ENCODE measurements around the gene MICU1. TPM values are rescaled to one million over a fixed set of nuclear protein-coding genes. Genes with fewer than 3 reads are reported as not detected.

Gene MICU1, protein sequence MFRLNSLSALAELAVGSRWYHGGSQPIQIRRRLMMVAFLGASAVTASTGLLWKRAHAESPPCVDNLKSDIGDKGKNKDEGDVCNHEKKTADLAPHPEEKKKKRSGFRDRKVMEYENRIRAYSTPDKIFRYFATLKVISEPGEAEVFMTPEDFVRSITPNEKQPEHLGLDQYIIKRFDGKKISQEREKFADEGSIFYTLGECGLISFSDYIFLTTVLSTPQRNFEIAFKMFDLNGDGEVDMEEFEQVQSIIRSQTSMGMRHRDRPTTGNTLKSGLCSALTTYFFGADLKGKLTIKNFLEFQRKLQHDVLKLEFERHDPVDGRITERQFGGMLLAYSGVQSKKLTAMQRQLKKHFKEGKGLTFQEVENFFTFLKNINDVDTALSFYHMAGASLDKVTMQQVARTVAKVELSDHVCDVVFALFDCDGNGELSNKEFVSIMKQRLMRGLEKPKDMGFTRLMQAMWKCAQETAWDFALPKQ
- total RNA-seq (2022; extraction: Qiagen RNA extraction; ENCODE audit: low read depth): 53.5 to 62.3 TPM (median 54.7 TPM) in 5 replicates

DNA sequence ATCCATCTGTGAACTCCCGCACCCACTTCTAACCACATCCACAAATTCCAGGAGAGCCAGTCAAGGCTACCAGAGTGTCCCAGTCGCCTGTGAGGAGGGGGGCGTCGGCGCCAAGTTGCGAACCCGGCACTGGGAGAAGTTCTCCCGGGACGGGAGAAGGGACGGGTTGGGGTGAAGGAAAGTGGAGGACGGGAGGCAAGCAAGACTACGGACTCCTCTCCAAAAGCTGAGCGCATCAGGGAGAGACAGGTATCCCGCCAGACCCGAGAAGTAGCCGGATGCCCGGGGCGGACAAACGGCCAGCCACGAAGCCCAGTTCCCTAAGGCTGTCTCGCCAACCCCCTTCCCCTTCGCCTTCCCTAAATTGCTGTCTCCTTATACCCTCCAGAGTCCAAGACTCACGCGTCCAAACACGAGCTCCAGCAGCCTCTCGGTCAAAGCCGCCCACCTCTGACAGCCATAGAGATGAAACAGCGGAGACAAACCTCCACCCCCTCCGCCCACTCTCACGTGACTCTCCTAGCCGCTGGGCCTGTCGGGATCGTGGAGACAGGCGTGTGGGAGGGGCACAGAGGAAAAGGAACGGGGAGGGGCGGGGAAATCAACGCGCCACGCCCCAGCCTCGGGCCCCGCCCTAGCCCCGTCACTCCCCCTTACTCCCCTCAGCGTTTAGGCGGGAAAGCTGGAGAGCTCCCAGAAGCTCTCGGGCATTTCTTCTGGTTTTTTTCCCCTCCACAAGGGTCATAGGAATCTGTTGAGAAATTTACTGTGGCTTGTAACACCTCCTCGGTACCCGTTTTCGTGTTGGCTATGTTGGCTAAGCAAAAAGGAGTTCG, at the start of gene MICU1:
Gene MICU1, minus strand, starts transcription at position 472 of the 836 bp plus-strand sequence. CDS start 59,286 bp downstream, outside the sequence.

DNA sequence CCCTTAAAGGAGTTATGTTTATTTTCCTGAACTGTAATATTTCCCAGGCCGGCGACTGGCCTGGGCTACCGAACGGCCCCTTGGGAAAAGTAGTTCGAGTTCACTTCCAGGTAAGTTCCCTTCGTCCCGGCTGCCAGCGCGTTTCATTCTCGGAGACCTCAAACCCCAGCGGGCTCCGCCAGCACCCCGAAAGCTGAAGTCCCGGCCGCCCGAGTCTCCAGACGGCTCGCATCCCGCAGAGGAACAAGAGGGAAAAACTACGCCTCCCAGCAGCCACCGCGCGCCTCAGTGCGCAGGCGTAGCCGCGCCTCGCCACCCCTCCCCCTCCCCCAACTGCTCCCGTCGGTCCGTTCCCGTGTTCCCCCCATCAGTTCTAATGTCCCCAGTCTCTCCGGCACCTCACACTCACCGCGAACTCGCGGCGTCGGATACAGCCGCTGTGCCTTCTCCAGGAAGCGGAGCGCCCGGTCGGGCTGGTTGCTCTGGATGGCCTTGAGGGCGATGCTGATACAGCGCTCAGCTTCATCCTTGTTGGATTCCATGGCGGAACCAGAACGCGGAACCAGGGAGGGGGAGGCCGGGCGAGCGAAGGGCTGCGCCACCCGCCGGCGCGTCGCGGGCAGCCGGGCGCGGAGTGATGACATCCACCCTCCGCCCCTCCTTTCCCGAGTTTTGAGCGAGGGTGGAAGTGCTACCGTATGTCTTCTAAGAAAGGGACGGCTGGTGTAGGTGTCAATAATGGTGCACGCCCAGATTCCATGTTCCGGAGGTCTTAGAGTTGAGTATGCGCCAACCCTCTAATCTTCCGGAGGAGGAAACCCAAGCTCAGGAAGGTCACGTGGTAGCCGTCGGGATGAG, 271.3 kb downstream of the MICU1 start, which contains the start of gene DNAJB12:
Gene DNAJB12, minus strand, starts transcription at position 564 of the 858 bp plus-strand sequence. Its CDS starts 22 bp downstream, at position 542.

Other genes starting within 250 kb of the MICU1 start
- 23.1 to 40.4 TPM (median 36.8 TPM) in 5 replicates for gene MCU, start 66.1 kb upstream of the MICU1 start, total RNA-seq (2022; extraction: Qiagen RNA extraction; ENCODE audit: low read depth)

Measured in A549 treated with RU486 at 1 μM for 4 hours (cell line).